B cell (primary cell): ENCODE results near the gene EFNA1.

ENCODE experiments used
- EZH2 ChIP-seq: IDR thresholded peaks from 2 replicates; pipeline ENCODE4 v1.6.1; 2012; ENCODE audit warnings: borderline replicate concordance, low read depth, mild to moderate bottlenecking, moderate library complexity, low read length; ENCODE audit not compliant: insufficient read depth, poor library complexity, severe bottlenecking
- TF ChIP-seq, protein P1 (sequence below): fragments of 200-600 bp; IDR thresholded peaks from one replicate; pipeline ENCODE4 v1.8.0; 2022; ENCODE audit warnings: antibody characterized with exemption, mild to moderate bottlenecking

DNA sequence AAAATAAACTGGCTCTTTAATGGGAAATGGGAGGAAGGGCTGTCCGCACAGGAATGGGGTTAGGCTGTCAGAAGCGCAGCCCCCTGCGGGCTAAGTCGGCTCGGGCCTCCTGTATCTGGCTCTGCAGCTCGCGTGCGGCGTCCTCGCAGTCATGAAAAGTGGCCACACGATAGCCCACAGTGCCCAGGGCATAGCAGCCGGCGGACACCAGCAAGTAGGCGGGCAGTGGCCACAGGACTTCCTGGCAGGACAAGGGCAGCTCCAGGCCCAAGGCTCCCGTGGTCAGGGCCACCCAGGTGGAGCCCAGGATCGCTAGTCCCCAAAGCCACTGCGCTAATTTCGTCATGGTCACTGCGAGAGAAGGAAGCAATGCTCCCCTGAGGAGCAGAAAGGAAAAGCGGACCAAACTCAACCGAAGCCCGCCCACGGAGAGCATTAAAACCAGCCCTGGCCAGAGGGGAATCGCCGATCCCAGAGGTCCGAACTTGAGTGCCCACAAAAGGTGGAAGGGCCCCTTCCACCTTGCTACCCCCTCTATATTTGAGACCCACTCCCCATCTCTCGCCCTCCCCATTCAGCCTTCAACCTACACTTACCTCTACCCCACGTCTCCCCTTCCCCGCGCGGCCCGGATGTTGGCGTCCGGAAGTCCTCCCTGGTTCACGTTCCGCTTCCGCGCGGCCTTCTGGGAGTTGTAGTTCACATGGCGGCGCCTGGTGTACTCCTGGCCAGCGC is 12.4 kb downstream of the EFNA1 start, which contains the start of gene DPM3:
- TF ChIP-seq, protein P1, sequence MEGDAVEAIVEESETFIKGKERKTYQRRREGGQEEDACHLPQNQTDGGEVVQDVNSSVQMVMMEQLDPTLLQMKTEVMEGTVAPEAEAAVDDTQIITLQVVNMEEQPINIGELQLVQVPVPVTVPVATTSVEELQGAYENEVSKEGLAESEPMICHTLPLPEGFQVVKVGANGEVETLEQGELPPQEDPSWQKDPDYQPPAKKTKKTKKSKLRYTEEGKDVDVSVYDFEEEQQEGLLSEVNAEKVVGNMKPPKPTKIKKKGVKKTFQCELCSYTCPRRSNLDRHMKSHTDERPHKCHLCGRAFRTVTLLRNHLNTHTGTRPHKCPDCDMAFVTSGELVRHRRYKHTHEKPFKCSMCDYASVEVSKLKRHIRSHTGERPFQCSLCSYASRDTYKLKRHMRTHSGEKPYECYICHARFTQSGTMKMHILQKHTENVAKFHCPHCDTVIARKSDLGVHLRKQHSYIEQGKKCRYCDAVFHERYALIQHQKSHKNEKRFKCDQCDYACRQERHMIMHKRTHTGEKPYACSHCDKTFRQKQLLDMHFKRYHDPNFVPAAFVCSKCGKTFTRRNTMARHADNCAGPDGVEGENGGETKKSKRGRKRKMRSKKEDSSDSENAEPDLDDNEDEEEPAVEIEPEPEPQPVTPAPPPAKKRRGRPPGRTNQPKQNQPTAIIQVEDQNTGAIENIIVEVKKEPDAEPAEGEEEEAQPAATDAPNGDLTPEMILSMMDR: no peak
- no peak for TF ChIP-seq EZH2
